A549 (cell line): ENCODE measurements around the gene CDS1. TPM values are rescaled to one million over a fixed set of nuclear protein-coding genes. Genes with fewer than 3 reads are reported as not detected.

Experiments used
- ATAC-seq, 2 experiments: fragments of 200-7000 bp in 1 of 2; fragments of >200 bp in 1 of 2; cut with Nextera tagmentation in 1 of 2; cut with Tn5 transposase in 1 of 2; 3 replicates each; pipeline versions ENCODE4 v1.8.0 to v1.9.1; 2018 to 2020; ENCODE audit warnings: mild to moderate bottlenecking in 1 of 2, moderate library complexity in 1 of 2
- CTCF ChIA-PET: fragments of 300-600 bp; sonication (Branson Sonifier 250); formaldehyde crosslinking; extraction: SDS; loops from one replicate; lab custom pipeline; 2021; ENCODE audit warnings: antibody characterized with exemption, inconsistent platforms; lab: Yijun Ruan, JAX
- POLR2A ChIA-PET: fragments of 350-600 bp; formaldehyde crosslinking; extraction: SDS; loops from one replicate; lab custom pipeline; 2021; ENCODE audit warnings: antibody characterized with exemption, inconsistent platforms; lab: Yijun Ruan, JAX
- DNase-seq, 2 experiments: peaks; one replicate each; pipeline versions ENCODE4 v3.0.0 to v3.0.0-alpha.2; 2011 to 2016; ENCODE audit warnings: low read depth in 1 of 2, low spot score in 1 of 2
- FAIRE-seq: peaks from 2 replicates; lab custom pipeline; 2011; peaks lifted over from hg19 to GRCh38; lab: Jason Lieb, UNC
- H3K27ac ChIP-seq, 2 experiments: fragments of >200 bp; sonication (Bioruptor Twin); formaldehyde crosslinking; 3 replicates each; pipeline ENCODE4 v1.5.1; 2016 to 2017
- H3K4me1 ChIP-seq: fragments of >200 bp; sonication (Bioruptor Twin); formaldehyde crosslinking; 3 replicates; pipeline ENCODE4 v1.6.1; 2016
- H3K4me2 ChIP-seq: fragments of >200 bp; sonication (Bioruptor Twin); formaldehyde crosslinking; 3 replicates; pipeline ENCODE4 v1.6.1; 2016
- H3K4me3 ChIP-seq: fragments of >200 bp; sonication (Bioruptor Twin); formaldehyde crosslinking; 3 replicates; pipeline ENCODE4 v1.5.1; 2016
- H3K9me3 ChIP-seq: fragments of >200 bp; sonication (Bioruptor Twin); formaldehyde crosslinking; 3 replicates; pipeline ENCODE4 v1.6.1; 2016
- ATOH8 ChIP-seq: fragments of 250-450 bp; sonication (Bioruptor Pico); IDR thresholded peaks from 2 replicates; pipeline ENCODE4 v1.5.0; 2020; ENCODE audit warnings: low read depth, mild to moderate bottlenecking, moderate library complexity
- CBX8 ChIP-seq: fragments of 200-600 bp; sonication (generic); IDR thresholded peaks from 2 replicates; pipeline ENCODE4 v1.6.1; 2016
- E2F6 ChIP-seq: IDR thresholded peaks from 2 replicates; pipeline ENCODE4 v1.6.1; 2012; ENCODE audit warnings: low read depth, borderline replicate concordance
- EHMT2 ChIP-seq: fragments of 200-600 bp; sonication (generic); IDR thresholded peaks from 2 replicates; pipeline ENCODE4 v1.6.1; 2016; ENCODE audit warnings: antibody characterized with exemption, low read depth, mild to moderate bottlenecking, moderate library complexity
- FOSL2 ChIP-seq, 2 experiments: fragments of 450-650 bp in 1 of 2; fragments of >200 bp in 1 of 2; sonication (Bioruptor Twin) in 1 of 2; formaldehyde crosslinking; IDR thresholded peaks; 2 replicates each; pipeline versions ENCODE4 v1.5.0 to v1.6.1; 2016 to 2020; ENCODE audit warnings: mild to moderate bottlenecking in 1 of 2, moderate library complexity in 1 of 2
- FOXS1 ChIP-seq: fragments of 250-450 bp; sonication (Bioruptor Pico); IDR thresholded peaks from 2 replicates; pipeline ENCODE4 v1.5.0; 2020; ENCODE audit warnings: mild to moderate bottlenecking, moderate library complexity
- GATA3 ChIP-seq: IDR thresholded peaks from 2 replicates; pipeline ENCODE4 v1.6.1; 2012; ENCODE audit warnings: borderline replicate concordance
- HDAC2 ChIP-seq: fragments of 200-600 bp; sonication (generic); IDR thresholded peaks from 2 replicates; pipeline ENCODE4 v1.6.1; 2016
- HES2 ChIP-seq: fragments of >200 bp; sonication (Bioruptor Twin); formaldehyde crosslinking; IDR thresholded peaks from 2 replicates; pipeline ENCODE4 v1.6.1; 2016
- HEYL ChIP-seq: fragments of 250-450 bp; sonication (Bioruptor Pico); IDR thresholded peaks from 2 replicates; pipeline ENCODE4 v1.8.0; 2021; ENCODE audit warnings: mild to moderate bottlenecking, moderate library complexity
- HMGXB4 ChIP-seq: fragments of 250-450 bp; sonication (Bioruptor Pico); IDR thresholded peaks from 2 replicates; pipeline ENCODE4 v1.5.0; 2021; ENCODE audit warnings: mild to moderate bottlenecking, moderate library complexity, borderline replicate concordance
- JUN ChIP-seq, 2 experiments: fragments of >200 bp; sonication (Bioruptor Twin); formaldehyde crosslinking; IDR thresholded peaks; 2 replicates in 1 of 2; 3 replicates in 1 of 2; pipeline ENCODE4 v1.6.1; 2016 to 2017
- KDM1A ChIP-seq: fragments of 200-600 bp; sonication (generic); IDR thresholded peaks from 2 replicates; pipeline ENCODE4 v1.6.1; 2016; ENCODE audit warnings: low read depth, mild to moderate bottlenecking
- MAZ ChIP-seq: fragments of 150-350 bp; IDR thresholded peaks from 2 replicates; pipeline ENCODE4 v1.6.1; 2014; ENCODE audit warnings: antibody characterized with exemption, low read depth, low read length, borderline replicate concordance
- NFE2L2 ChIP-seq: fragments of 150-350 bp; conservative IDR thresholded peaks from 2 replicates; pipeline ENCODE4 v1.6.1; 2014; ENCODE audit warnings: low read length
- NPAS2 ChIP-seq: fragments of 250-450 bp; sonication (Bioruptor Pico); IDR thresholded peaks from 2 replicates; pipeline ENCODE4 v1.8.0; 2022; ENCODE audit warnings: mild to moderate bottlenecking, moderate library complexity, borderline replicate concordance
- PBX3 ChIP-seq: IDR thresholded peaks from 2 replicates; pipeline ENCODE4 v1.6.1; 2012
- PHF8 ChIP-seq: fragments of 200-600 bp; sonication (generic); IDR thresholded peaks from 2 replicates; pipeline ENCODE4 v1.6.1; 2016; ENCODE audit warnings: low read depth, mild to moderate bottlenecking, antibody characterized with exemption, moderate library complexity, borderline replicate concordance
- POLR2A ChIP-seq: IDR thresholded peaks from 2 replicates; pipeline ENCODE4 v1.6.1; 2012; ENCODE audit warnings: mild to moderate bottlenecking, low read length
- RAD21 ChIP-seq, 2 experiments: fragments of >200 bp in 1 of 2; sonication (Bioruptor Twin) in 1 of 2; formaldehyde crosslinking in 1 of 2; IDR thresholded peaks in 1 of 2; conservative IDR thresholded peaks in 1 of 2; 2 replicates in 1 of 2; 3 replicates in 1 of 2; pipeline ENCODE4 v1.6.1; 2012 to 2018; ENCODE audit warnings: inconsistent platforms in 1 of 2
- RFX5 ChIP-seq: fragments of 450-650 bp; IDR thresholded peaks from 2 replicates; pipeline ENCODE4 v1.7.1; 2014; ENCODE audit warnings: antibody characterized with exemption, mild to moderate bottlenecking, moderate library complexity
- SMC3 ChIP-seq: fragments of >200 bp; sonication (Bioruptor Twin); formaldehyde crosslinking; IDR thresholded peaks from 3 replicates; pipeline ENCODE4 v1.6.1; 2018; ENCODE audit warnings: inconsistent platforms
- SREBF2 ChIP-seq: fragments of 450-650 bp; IDR thresholded peaks from 2 replicates; pipeline ENCODE4 v1.6.1; 2014; ENCODE audit warnings: mild to moderate bottlenecking, moderate library complexity
- TP53 ChIP-seq: fragments of 250-450 bp; sonication (Bioruptor Pico); IDR thresholded peaks from 2 replicates; pipeline ENCODE4 v1.5.0; 2021; ENCODE audit warnings: mild to moderate bottlenecking, moderate library complexity
- USF2 ChIP-seq: fragments of 450-650 bp; IDR thresholded peaks from 2 replicates; pipeline ENCODE4 v1.6.1; 2014; ENCODE audit warnings: antibody characterized with exemption
- ZSCAN20 ChIP-seq: fragments of 250-450 bp; sonication (Bioruptor Pico); IDR thresholded peaks from 2 replicates; pipeline ENCODE4 v1.8.0; 2022; ENCODE audit warnings: mild to moderate bottlenecking, moderate library complexity
- WGBS: methylation state at CpG from one replicate; pipeline ENCODE4 v1.1.6; 2017; ENCODE audit errors: missing lambda C conversion rate; 5-methylcytosine and 5-hydroxymethylcytosine counted together
- polyA plus RNA-seq, 4 experiments: library from polyadenylated mRNA; depleted of rRNA in 3 of 4; stranded (reverse); fragments of >200 nt; fragmentation: RNase III in 1 of 4; extraction: RNeasy Plus Mini Kit Qiagen cat#74134 plus additional on column Dnase treatment in 1 of 4; gene quantifications; 2 replicates in 3 of 4; 3 replicates in 1 of 4; pipeline ENCODE4 v1.2.3, GENCODE V29; 2011 to 2017

Gene CDS1
- polyA plus RNA-seq, 2 of the 4 experiments (the other 2 are of a cell fraction), result 0.46 to 1.4 TPM

- ATAC-seq, result no peak
- H3K4me1 ChIP-seq, result peaks cover 13% of the 10 kb centered on the region
- H3K27ac ChIP-seq, result no peak overlapping the region
- no peak overlapping the region for H3K4me3 ChIP-seq
- POLR2A ChIA-PET, result no interaction called here
- no peak overlapping the region for H3K4me2 ChIP-seq
- TF ChIP-seq HMGXB4 (no peak), NPAS2 (no peak), JUN (IDR thresholded peaks at IDR 0.05) (no peak), E2F6 (no peak), RFX5 (no peak), FOXS1 (CRISPR knock-in tag) (no peak), HDAC2 (no peak), GATA3 (no peak), MAZ (no peak), RAD21 (conservative IDR thresholded peaks at IDR 0.05 in 1 of 2, IDR thresholded peaks at IDR 0.05 in 1 of 2) (no peak), PHF8 (no peak), SMC3 (no peak), NFE2L2 (no peak), KDM1A (no peak), SREBF2 (no peak), FOSL2 (IDR thresholded peaks at IDR 0.05) (no peak), FOSL2 (CRISPR knock-in tag; IDR thresholded peaks at IDR 0.05) (no peak), HEYL (CRISPR knock-in tag) (no peak)
- CTCF ChIA-PET, result no interaction called here
- no peak for DNase-seq
- H3K9me3 ChIP-seq, result no peaks in the 10 kb centered on the region
- no peak for FAIRE-seq
- 100% methylated on average over 1 of the region's 1 CpG for WGBS
Measured at GRCh38 chr4:84669201-84669600, 86.3 kb downstream of the CDS1 start.

GRCh38 chr4:84672177-84672576 lies 89.2 kb downstream of the CDS1 start:
- ChIA-PET CTCF (interaction anchor here (0.7 kb wide), 1 partner anchor 144 kb away, joined by 3 read pairs; no protein-coding TSS in a partner anchor), POLR2A (no interaction called here)
- Histone ChIP-seq H3K27ac (no peak overlapping the region), H3K4me2 (no peak overlapping the region), H3K4me1 (peaks cover 13% of the 10 kb centered on the region), H3K9me3 (no peaks in the 10 kb centered on the region), H3K4me3 (no peak overlapping the region)
- no peak for DNase-seq
- no peak for ATAC-seq
- FAIRE-seq, result no peak
- TF ChIP-seq POLR2A (no peak), HEYL (CRISPR knock-in tag) (no peak), USF2 (no peak), ATOH8 (CRISPR knock-in tag) (no peak), GATA3 (no peak), PBX3 (no peak), CBX8 (no peak), TP53 (CRISPR knock-in tag) (no peak), HES2 (no peak), EHMT2 (no peak), ZSCAN20 (CRISPR knock-in tag) (no peak), E2F6 (no peak)
